ENCODE measurements around the gene SPDYE4.

The SPDYE4 gene

GRCh38 chr17:8712698-8713097, 45.6 kb downstream of the SPDYE4 start:
- DNase-seq (ENCODE audit: low read depth): no peak

DNA sequence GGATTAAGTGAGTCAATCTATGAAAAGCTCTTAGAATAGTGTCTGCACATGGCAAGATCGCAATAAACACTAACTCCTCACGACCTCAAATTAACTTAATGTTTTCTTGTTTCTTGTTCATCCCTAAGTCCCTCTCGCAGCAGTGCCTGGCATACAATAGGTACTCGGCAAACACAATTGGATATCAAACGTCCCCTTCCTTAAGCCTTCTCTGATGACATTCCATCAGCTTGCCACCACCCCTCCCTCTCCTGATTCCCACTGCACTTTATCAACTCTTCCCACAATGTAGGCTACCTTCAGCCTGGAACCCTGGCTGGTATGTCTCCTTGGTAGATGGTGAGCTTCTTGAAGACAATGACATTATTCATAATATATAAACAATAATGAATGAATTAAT, 47.1 kb downstream of the SPDYE4 start:
- no peak for DNase-seq (ENCODE audit: low read depth)

GRCh38 chr17:8710813-8711212, 47.5 kb downstream of the SPDYE4 start:
- no peak for DNase-seq (ENCODE audit: low read depth)

- no peak for DNase-seq (ENCODE audit: low read depth)
Observed at GRCh38 chr17:8709006-8709405, 49.3 kb downstream of the SPDYE4 start.

GRCh38 chr17:8708025-8708461, 50.3 kb downstream of the SPDYE4 start:
- DNase-seq (ENCODE audit: low read depth): no peak

- DNase-seq (ENCODE audit: low read depth): no peak
Observed at GRCh38 chr17:8707332-8708024, 50.9 kb downstream of the SPDYE4 start.

DNA sequence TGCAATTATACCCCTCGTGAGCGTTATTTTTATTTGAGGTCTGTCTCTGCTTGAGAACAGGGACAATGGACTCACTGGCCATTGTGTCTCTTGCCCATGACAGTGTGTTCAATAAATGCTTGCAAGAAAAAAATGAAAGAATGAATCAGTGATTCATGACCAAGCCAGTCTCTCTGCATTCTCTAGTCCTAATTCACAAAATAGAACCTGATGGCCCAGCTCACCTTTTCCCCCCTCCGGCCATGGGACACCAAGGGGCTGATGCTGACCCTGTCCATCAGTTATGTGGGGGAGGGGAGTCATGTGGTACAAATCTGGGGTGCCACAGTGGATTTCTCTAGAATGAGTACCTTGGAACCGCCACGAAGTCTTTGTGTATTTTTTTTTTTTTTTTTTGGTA, 51.9 kb downstream of the SPDYE4 start:
- no peak for DNase-seq (ENCODE audit: low read depth)

GRCh38 chr17:8705427-8705826, 52.9 kb downstream of the SPDYE4 start:
- no peak for DNase-seq (ENCODE audit: low read depth)

- DNase-seq (ENCODE audit: low read depth): no peak
Observed at GRCh38 chr17:8703001-8703400, 55.3 kb downstream of the SPDYE4 start.

- DNase-seq (ENCODE audit: low read depth): no peak
Observed at GRCh38 chr17:8701754-8702153, 56.6 kb downstream of the SPDYE4 start.

GRCh38 chr17:8701221-8701620, 57.1 kb downstream of the SPDYE4 start:
- no peak for DNase-seq (ENCODE audit: low read depth)
